NCI-H2227 (cell line): ENCODE results near the gene FCN2.
"Not testable (repeated sequence)": the region's sequence is repeated elsewhere in the genome, so short reads cannot be mapped to it uniquely, and the experiment has no call there.

Experiments used
- DNase-seq: peaks from one replicate; lab custom pipeline; 2025; ENCODE audit not compliant: unreplicated experiment; lab: John Stamatoyannopoulos, UW

FCN2 gene

GRCh38 chr9:134847138-134847537, 33.5 kb upstream of the FCN2 start:
- DNase-seq: no peak

- DNase-seq: no peak
Measured at GRCh38 chr9:134847752-134848432, 32.7 kb upstream of the FCN2 start.

GRCh38 chr9:134848504-134848903, 32.1 kb upstream of the FCN2 start:
- DNase-seq: no peak

DNA sequence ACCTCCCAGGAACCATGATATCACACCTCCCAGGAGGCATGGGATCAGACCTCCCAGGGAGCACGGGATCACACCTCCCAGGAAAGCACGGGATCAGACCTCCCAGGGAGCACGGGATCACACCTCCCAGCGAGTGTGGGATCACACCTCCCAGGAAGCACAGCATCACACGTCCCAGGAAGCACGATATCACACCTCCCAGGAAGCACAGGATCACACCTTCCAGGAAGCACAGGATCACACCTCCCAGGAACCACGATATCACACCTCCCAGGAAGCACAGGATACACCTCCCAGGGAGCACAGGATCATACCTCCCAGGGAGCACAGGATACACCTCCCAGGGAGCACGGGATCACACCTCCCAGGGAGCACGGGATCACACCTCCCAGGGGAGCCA, 30.0 kb upstream of the FCN2 start:
- no peak for DNase-seq

DNA sequence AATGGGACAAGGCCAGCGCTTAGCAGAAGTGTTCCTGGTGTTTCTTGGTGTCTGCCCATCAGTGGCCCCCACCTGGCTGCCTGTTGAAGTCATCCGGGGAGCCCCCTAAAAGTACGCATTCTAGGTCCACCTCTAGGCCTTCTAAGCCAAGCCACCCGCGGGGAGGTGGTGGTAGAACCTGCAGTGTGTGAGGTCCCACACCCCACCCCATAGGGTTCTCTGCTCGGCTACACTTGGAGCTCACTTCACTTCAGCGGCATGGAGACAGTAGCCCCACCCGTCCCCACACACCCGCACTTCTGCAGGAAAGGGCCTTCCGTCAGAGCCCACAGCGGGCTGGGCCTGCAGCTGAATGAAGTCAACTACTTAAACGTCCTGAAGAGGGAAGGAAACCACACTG, 29.6 kb upstream of the FCN2 start:
- DNase-seq: no peak

DNA sequence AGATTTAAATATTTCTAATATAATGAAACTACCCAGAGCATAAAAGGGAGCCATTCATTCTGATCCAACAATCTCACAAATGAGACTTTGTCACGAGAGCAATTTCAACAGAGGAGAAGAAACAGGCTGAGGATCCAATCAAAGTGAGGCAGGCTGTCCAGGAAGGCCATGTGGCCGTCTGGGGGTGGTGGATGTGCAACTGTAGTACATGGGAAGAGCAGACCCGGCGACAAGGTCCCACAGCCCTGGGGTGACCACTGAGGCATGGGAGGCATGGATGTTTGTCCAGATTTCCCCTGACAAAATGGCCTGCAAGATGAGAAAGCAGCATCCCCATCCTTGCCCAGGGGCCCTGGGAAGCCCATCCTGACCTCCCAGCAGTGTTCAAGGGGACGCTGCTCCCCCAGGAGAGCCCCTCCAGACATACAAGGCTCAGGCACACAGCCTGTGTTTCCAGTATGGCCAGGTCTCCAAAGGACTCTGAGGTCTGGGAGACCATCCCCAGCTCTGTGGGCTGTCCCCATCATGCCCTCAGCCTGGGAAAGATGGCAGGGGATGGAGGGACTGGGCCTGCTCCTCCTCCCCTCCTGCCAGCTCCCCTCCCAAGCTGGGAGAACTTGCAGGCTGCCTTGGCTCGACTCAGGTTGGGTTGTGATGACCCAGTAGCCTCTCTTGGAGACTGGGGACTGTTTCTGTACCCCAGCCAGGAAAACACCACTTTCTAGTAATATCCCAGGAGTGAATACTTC, 27.5 kb upstream of the FCN2 start:
- no peak for DNase-seq

DNA sequence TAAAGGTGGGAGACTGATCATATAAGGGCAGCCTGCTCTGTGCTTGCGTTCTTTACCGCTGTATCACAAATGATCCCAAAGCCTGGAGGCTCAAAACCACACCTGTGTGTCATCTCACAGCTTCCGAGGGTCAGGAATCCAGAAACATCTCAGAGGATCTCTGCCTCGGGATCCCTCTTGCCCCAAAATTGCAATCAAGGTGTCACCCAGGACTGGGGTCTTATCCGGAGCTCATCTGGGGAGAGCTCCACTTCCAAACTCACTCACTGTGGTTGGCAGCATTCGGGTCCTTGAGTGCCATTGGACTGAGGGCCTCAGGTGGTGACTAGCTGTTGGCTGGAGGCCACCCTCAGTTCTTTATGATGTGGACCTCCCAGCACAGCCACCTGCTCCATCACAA, 26.7 kb upstream of the FCN2 start:
- DNase-seq: no peak

GRCh38 chr9:134854541-134854981, 26.0 kb upstream of the FCN2 start:
- no peak for DNase-seq

GRCh38 chr9:134855231-134855899, 25.2 kb upstream of the FCN2 start:
- no peak for DNase-seq

DNA sequence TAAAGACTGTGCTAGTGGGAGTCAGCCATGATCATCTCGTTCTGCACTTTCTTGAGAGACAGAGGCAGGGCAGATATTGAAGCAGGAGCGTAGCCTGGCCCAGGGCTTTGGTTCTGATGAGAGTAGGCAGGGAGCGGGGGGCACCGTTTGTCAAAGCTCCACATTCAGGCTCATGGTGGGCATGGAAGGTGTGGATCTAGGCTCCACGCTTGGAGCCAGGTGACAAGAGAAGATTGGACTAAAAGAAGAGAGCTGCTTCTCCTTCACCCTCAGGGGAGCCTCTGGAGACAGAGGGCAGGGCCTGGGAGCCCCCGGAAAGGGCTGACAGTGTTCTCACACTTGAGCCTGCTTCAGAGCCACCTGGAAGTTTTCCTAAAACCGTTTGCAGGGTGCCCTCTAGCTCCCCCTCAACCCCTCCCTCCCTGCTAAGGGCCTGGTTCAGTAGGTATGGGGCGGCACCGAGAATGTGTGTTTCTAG, 24.7 kb upstream of the FCN2 start:
- no peak for DNase-seq

GRCh38 chr9:134857451-134857850, 23.2 kb upstream of the FCN2 start:
- not testable (repeated sequence) for DNase-seq

DNA sequence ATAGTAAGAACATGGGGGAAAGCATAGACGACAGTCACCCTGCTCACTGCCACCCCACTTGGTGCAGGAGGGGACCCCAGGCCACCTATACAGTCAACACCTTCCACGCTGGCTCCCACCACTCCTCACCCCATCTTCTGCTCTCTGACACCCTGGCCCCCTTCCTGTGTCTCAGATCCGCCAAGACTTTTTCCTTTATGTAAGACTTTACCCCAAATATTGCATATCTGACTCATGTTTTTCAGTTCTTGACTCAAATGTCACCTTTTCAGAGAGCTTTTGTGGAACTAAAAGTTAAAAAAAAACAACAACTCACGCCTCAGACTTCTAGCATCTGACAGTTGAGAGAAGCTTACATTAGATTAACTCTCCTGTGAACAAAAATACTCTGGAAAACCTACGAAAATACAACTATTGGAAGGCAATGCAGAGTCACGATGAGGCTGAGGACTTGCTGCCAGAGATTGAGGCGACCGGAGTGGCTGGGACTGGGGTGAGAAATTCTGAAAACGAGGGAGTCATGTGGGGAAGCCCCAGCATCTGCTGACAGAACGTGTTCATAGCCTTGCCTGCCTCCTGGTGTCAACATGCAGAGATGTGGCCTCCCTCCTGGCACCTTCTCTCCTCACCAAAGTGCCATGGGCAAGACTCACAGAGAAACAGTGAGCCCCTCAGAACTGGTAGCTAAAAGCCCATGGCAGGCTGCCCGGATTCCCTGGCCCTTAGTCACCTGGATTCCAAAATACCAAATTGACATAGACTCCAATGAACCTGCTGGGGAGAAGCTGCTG, 22.4 kb upstream of the FCN2 start:
- DNase-seq: no peak

DNA sequence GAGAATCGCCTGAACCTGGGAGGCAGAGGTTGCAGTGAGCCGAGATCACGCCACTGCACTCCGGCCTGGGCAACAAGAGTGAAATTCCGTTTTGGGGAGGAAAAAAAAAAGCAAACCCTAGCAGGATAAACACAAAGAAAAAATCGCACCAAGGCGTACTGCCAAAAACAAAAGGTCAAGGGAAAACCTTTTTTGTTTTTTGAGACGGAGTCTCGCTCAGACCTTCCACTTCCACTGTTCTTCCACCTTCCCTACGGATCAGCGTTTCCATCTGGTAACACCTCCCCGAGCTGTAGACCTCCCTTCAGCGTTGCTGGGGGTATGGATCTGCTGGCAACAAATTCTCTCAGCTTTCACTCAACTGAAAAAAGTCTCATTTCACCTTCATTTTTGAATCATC, 20.1 kb upstream of the FCN2 start:
- DNase-seq: no peak

DNA sequence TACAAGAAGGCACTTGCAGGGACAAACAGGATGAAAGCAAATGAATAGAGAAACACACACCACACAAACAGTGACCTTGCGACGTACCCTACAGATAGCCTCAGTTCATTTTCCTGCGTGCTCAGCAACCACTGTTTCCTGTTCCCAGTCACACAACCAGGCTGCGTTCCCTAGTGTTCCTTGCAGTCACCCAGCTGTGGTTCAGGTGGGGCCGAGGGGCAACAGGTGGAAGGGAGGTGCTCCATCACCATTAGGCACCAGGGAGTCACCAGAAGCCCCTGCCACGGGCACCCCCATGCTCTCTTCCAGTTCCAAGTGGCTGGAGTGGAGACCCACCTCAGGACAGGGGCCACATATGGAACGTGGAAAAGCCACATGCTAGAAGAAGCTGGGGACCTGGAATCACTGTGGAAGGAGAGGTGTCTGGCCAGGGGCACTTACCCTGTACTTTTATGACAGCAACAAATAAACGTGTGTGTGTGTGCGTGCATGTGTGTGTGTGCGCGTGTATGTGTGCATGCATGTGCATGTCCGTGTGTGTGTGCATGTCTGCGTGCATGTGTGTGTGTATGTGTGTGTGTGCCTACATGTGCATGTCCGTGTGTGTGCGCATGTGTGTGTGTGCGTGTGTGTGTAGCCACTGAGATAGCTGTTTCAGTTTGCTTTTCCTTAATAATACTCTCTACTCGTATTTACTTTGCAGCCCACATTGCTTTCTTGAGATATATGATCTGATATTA, 18.8 kb upstream of the FCN2 start:
- no peak for DNase-seq

DNA sequence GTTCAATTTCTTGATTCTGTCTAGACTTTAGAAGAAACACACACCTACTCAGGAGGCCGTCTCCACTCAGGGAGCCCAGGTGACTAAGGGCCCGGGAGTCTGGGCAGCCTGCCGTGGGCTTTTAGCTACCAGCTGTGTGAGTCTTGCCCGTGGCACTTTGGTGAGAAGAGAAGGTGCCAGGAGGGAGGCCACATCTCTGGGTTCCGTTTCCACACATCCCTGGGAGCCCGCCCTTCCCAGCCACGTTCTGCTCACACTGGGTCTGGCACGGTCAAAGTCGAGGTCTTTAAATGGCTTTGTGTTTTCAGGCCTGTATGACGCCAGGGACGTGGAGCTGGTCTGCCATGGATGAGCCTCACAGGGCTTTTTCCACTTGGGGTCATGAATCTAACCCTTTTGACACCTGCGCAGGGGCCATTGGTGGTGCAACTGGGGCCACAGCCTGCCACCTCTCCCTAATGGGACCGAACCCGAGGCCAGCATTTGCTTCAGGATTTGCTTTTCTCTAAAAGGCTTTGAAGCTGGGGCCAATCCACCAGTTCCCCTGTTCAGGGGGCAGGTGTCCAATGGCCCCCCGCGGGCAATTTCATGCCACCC, 17.2 kb upstream of the FCN2 start:
- no peak for DNase-seq

DNA sequence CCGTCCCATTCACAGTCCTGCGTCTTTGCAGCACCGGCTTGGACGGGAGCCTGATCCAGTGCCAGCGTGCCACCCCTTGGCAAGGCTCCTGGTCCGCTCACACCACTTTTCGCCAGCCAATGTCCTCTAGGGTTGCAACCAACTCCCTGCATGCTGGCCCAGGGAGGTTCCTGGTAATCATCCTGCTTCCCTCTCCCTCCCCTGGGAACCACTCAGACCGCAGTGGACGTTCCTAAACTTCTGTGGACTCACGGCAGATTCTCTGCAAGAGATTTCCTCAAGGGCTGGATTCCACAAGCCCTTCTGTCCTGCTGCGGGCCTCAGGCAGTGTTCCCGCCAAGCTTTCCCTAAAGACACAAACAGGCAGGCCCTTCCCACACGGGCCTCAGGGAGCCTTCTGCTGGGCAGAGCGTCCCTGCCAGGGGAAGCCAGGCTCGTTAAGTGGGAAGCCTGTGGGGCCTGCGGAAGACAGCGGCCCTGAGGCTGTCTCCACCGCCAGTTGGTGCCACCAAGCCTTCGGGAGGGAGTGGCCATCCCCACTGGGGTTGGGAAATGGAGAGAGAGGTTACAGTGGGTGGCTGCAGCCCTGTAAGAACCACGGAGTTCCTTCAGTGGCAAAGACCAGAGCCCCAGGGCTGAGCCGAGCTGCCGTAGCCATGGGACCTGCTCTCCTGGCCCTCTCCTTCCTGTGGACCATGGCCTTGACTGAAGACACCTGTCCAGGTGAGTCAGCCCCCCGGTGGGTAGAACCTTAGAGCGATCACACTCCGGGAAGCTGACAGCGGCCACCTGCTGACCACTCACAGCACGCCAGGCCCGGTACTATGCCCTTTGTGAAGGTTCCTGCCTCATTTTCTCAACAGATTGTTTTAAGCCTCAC, 16.4 kb upstream of the FCN2 start:
- no peak for DNase-seq

DNA sequence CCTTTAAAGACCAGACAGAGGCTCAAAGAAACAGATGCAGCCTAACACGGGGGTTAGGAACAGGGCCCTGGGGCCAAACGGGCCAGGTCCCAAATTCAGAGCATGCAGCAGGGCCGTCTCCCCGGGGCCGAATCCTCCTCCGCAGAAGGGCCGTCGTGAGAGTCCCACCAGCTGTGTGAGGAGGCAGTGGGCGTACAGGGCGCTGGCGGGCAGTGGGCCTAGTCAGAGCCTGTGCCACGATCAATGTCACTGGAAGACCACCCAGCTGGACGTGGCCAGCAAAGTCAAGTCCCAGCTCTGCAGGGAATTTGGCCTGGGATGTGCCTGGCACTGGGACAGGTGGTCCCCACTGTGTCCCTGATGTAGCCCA, 15.8 kb upstream of the FCN2 start:
- no peak for DNase-seq

DNA sequence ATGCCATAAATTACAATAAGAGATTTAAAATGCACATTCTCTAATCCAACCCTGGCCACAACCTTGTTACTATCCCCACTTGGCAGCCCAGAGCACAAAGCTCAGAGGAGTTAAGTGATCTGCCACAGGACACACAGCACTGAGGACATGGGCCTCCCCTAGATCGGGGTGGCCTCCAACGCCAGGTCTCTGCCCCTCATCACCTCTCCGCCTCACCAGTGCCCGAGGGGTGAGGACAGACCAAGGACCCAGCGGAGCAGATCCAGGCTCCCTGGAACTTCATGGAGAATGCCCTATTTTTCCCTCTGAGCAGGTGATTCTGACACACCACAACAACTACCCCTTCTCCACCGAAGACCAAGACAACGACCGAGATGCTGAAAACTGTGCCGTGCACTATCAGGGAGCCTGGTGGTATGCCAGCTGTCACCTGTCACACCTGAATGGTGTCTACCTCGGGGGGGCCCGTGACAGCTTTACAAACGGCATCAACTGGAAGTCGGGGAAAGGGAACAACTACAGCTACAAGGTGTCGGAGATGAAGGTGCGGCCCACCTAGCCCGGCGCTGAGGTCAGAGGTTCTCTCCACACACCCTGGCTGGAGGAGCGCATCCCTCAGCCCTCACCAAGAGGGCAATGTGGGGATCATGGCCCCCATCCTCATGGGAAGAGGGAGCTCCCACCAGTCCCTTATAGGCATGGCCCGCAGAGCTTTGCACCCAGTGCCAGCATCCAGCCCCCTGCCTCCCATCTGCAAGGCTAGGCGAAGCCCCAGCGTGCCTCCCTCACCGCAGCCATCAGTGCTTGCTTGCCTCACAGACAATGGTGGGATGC, 12.5 kb upstream of the FCN2 start:
- DNase-seq: no peak
